HG03097 (cell line): Measurements from ENCODE around the gene SATB2.
A peak's percentile ranks its signal among the peaks of the same experiment; 100 is the strongest.

ENCODE experiments used
- ATAC-seq: cut with Tn5 transposase; IDR thresholded peaks from one replicate; pipeline ENCODE4 v1.9.1; 2021; ENCODE audit not compliant: unreplicated experiment, low FRiP score

Gene SATB2

DNA sequence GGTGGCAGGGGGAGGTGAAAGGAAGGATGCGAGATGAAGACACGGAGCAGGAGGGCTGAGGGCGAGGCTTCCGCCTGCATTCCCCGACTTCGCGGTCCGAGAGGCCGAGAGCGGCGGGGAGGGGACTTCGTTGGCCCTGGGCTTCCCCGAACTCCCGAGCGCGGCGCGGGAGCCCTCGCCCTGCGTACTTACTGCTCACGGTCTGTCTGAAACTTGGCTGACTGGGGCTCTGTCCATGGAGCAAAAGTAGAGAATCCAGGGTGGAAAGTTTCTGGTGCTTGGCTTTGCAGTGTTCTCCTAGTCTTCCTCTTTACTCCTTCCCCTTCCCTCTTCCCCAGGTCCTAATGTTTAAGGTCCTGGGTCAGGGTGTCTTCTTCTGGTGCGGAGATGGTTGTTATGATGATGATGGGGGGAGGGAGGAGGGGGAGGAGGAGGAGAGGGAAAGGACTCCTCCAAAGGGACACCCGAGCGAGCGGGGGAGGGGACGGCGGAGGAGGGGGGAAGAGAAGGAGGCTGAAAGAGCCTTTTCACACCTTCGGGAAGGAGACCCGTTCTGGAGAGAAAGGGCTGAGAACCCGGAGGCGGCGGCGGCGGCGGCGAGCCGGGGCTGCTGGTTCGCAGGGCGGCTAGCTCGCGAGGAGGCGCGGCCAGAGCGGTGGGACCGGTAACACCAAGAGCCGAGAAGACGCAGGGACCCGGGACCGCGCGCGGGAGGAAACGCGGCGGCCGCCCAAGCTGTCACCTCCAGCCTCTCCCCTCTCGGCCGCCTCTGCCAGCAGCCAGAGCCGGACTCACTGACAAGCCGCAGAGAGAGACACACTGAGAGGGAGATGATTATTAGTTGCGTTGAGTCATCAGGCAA is at the start of gene SATB2:
Gene SATB2 (minus strand): TSS at position 793 of the 862 bp plus-strand sequence. CDS start 1,902 bp downstream, outside the sequence.
- no peak for ATAC-seq

DNA sequence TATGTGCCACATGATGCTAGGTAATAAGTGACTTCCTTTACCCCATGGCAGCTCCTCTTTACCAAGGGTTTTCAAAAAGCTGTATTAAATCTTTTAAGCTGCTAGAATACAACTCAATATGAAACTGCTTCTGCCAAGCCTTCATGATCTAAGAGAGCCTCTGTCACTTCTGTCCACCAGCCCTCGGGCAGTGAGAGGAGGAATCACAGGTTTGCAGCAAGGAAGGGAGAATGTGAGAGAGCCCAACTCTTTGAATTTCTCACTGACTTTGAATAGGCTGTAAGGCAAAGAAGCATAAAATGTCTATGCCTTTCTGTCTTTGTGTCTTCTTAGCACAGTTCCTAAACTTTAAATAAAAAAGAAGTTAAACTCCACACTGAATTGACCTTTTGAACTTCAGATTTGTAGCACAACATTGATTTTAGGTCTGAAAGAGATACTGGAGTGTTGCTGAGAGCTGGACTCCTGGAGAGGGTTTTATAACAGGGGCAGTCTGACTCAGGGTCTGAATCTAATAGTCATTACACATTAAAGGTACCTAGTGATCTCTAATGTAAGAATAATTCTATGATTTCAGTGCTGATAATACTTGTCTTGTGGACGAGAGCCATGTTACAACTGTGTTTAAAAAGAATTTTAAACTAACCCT is 48.1 kb upstream of the SATB2 start:
- ATAC-seq: no peak

DNA sequence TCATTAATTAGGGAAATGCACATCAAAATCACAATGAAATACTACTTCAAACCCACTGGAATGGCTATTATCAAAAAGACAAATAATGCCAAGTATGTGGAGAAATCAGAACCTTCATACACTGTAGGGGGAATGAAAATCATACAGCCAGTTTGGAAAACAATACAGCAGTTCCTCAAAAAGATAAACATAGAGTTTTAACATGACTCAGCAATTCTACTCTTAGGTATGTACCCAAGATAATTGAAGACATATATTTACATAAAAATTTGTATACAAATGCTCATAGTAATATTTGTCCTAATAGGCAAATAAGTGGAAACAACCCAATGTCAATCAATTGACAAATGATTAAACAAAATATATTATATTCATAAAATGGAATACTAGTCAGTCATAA is 45.4 kb upstream of the SATB2 start:
- no peak for ATAC-seq

DNA sequence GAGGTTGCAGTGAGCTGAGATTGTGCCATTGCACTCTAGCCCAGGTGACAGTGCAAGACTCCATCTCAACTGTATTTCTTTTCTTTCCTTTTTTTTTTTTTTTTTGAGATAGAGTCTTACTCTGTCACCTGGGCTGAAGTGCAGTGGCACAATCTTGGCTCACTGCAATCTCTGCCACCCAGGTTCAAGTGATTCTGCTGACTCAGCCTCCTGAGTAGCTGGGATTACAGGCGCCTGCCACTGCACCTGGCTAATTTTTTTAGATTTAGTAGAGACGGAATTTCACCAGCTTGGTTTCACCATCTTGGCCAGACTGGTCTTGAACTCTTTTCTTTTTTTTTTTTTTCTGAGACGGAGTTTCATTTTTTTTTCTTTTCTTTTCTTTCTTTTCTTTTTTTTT is 41.3 kb upstream of the SATB2 start:
- no peak for ATAC-seq

DNA sequence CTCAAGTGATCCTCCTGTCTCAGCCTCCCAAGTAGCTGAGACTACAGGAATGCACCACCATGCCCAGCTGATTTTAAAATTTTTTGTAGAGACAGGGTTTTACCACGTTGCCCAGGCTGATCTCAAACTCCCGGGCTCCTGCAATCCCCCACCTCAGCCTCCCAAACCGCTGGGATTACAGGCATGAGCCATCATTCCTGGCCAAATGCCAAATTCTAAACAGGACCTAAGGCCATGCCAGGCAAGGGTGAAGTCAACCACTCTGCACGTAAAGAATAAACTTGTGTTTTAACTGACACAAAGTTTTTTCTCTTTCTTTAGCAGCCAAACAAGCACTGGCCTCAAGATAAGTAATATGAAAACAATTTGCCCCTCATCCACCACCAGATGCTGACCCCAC is 37.4 kb upstream of the SATB2 start:
- no peak for ATAC-seq

DNA sequence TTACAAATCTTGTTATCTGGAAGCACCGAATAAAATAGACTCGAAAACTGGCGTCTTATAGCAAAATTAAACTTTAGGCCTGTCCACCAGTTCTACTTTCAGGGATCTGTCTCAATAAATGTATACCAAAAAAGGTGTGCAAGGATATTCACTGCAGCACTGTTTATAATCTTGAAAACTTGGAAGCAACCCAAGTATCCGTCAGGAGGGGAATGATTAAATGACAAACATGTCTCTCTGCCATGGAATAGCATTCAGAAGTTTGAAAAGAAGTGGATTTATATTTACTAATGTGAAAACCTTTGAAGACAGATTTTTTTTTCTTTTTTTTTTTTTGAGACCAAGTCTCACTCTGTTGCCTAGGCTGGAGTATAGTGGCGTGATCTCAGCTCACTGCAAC is 32.3 kb upstream of the SATB2 start:
- no peak for ATAC-seq

DNA sequence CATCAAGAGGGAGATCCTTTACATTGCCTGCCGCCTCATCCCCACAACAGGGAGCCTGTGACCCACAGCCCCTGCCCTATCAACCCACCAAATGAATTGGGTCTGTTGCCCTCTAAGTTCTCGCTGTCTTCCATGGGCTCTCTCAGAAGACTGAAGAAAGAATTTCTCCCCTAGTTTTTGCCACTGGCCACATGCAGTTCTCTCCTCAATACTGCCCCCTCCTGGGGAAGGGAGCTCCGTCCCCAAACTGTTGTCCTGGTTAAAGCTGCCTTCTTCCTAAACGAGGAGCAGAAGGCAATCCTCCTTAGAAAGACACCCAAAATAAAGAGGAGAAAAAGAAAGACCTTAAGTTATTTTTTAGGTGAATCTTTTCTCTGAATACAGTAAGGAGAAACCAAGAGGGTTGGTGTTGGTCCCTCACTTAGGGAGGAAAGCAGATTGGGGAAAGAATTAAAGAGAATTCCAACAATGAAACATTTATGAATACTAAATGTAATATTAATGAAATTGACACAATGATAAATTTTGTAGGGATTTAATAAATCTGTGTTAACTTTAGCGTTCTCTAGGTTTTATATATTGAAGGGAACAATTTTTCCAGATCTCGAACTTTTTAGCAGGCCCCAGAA is 31.1 kb upstream of the SATB2 start:
- peak; percentile 65 for ATAC-seq

DNA sequence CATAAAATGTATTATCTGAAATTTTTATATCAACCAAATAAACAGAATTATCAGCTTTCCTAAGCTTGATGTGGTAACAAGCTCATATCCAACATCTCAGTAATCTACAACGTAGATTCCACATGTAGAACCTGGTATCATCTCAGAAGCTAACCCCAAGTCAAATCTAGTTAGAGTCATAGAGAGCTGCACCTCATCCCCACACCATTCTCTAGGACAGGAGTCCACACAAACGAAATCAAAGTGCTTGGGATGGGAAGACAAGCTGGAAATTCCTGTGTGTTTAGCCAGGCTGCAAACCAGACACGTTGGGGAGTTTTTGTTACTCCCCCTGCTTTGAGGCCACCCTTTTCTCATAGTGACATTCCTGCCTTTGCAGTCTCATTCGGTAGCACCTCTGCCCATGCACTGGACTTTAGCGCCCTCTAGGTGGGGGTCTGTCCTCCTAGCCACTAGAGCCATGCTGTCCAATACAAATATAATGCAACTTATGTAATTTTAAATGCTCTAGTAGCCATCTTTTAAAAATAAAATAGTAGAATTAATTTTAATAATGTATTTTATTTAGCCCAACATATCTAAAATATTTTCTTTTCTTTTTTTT is 28.1 kb upstream of the SATB2 start:
- no peak for ATAC-seq

DNA sequence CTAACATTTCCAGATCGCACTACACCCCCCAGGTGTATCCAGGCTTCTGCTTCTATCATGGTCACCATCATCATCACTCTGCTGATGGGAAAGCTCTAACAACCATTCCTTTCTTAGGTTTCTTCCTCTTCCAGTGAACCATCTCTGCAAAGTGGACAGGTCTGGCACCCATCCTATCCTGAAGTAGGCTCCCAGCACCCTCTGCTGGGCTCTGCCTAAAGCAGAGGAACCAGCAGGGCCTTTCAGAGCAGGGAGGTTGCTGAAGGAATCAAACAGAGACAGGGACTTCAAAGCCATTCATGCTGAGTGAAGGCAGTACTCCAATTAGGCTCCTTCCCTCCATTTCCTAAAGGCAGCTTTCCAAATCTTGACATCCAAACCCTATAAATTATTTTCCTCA is 27.2 kb upstream of the SATB2 start:
- no peak for ATAC-seq

DNA sequence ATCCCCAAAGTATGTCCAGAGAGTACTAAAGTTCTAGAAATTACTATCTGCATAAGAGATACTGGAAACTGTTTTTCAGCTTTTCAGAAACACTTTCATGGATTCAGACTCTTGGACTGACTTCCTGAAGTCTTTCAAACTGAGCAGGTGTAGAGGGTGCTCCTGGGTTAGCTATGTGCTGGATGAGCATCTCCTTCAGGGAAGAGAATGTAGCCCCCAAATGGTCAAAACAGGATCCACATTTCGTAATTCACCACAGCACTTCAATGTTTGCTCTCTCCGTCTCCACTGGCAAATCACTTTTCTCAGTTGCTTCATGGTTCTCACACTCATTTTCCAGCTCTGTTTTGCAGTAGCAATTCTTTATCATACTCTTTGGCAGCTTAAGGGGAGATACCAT is 23.2 kb upstream of the SATB2 start:
- ATAC-seq: no peak

DNA sequence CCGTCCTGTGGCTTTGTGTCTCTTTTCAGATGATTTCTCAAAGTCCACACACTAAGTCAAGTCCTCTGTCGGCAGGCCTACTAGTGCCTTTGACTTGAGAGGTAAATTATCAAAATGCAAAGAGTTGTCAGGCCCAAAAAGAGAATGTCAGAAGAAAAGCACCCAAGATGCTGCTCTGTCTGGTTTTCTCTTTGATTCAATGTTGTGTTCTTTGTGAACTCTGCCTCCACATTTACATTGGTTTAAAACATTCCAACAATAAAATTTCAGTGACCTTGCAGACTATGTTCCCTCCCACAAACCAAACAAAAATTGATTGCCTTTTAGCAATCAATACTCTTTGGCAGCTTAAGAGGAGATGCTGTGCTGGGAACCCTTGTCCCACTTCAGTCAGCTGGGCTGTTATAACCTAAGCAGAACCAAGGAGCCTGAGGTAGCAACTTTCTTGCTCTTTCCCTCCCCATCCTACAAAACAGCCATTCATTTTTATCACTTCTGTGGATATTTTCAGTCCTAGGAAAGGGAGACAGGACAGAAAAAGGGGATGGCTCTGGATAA is 19.6 kb upstream of the SATB2 start:
- no peak for ATAC-seq

DNA sequence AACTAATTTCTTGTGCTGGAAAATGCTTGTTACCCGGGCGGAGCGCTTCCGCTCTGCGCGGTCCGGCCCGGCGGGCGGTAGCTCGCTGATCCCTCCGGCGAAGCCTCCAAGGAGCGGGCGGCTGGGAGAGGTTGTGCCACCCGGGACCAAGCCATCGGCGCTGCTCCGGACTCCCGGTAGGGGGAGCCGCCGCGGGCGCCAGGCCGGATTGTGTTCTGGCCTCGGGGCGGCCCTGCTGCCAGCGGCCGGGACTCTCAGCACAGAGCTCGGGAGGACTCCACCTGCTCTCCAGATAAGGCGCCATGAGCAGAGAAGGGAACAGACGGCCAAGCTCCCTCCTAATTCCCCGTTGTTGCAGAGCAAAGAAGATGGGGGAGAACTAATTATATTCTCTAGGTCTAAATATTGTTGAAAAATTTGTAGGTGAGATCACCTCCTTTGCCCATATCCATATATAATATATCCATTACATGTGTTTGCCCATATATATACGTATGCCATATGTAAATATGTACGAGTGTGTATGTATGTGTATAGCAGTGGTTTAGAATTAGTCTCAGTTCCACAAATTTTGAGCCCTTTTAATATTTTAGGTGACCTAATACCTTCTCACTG is 13.8 kb upstream of the SATB2 start:
- peak; percentile 83 for ATAC-seq

DNA sequence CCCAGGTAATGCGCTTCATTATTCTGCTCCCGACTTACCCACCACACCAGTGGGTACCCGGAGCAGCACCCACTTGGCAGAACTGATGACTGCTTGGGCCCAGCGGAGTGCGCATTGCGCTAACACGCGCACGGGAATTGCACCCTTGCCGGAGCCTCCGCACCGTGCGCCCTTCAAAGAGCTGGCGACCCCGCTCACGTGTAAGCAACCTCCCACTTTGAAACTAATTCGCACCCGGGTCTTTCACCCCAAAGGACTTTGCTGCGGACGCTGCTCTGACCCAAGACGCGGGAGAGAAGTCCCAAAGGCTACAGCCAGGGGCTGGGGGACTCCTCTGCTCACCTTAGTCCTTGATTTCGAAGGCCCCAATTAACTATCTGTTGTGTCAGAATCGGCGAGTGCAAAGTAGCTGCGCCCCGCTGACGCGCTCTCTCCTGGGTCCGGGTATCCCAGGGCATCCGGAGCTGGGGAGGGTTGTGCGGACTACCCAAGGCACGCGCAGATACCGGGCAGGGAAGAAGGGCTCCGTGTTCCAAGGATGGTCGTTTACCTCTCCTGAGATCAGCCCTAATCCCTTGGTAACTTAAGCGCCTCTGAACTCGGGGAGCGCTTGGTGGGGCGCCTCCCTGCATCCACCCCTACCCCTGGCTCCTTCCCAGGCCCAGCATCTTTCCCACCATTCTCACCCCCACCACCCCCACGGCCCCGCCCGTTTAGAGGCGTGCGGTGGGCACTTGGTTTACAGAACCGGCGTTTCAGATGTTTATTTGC is 13.1 kb upstream of the SATB2 start:
- no peak for ATAC-seq

DNA sequence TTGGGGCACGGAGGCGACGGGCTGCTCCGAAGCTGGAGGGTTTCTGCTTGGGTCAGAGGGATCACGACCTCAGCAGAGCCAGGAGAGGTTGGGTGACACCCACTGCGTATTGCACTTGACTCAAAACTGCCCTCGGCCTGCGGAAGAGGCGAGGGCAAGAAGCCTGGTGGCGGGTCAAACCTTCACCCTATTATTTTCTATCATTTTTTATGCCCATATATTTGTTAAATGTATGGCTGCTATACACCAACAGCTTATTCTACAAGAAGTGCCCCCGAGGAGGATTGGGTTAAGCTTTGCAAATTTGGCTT is 12.6 kb upstream of the SATB2 start:
- no peak for ATAC-seq

DNA sequence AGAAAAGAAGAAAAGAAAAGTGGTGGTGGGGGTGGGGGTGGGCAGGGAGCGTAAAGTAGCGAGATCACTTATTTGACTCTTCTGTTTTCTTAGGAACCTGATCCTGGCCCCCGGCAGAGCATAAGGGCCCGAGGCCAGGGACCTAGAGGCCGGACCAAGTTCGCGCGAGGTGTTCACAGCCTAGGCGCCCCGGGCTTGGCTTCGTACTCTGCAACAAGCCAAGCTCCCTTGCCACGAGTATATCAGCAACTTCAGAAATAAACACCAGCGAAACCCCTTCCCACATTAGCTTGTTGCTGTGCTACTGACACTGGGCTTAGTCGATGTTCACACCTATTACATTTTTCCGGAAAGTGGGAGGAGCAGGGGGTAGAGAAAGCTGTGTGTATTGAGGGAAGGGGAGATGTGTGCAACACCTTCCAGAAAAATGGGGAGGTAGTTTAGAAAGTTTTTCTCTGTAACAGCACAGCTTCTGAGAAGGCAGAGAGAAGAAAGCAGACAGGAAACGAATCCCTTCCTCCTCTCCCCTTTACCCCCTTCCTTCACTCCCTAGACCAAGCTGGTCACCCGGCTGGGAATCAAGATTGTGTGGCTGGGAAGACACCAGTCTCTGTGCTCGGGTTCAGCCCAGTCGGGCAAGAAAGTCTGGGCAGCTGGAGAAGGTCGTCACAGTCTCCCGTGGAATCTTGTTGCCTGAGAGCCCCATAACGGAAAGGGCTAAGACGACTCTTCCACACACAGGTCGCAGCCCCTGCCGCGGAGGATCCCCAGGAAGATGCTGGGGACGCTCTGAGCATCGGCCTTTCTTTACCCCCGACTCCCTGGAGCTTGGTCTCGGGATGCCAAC is 12.0 kb upstream of the SATB2 start:
- no peak for ATAC-seq

DNA sequence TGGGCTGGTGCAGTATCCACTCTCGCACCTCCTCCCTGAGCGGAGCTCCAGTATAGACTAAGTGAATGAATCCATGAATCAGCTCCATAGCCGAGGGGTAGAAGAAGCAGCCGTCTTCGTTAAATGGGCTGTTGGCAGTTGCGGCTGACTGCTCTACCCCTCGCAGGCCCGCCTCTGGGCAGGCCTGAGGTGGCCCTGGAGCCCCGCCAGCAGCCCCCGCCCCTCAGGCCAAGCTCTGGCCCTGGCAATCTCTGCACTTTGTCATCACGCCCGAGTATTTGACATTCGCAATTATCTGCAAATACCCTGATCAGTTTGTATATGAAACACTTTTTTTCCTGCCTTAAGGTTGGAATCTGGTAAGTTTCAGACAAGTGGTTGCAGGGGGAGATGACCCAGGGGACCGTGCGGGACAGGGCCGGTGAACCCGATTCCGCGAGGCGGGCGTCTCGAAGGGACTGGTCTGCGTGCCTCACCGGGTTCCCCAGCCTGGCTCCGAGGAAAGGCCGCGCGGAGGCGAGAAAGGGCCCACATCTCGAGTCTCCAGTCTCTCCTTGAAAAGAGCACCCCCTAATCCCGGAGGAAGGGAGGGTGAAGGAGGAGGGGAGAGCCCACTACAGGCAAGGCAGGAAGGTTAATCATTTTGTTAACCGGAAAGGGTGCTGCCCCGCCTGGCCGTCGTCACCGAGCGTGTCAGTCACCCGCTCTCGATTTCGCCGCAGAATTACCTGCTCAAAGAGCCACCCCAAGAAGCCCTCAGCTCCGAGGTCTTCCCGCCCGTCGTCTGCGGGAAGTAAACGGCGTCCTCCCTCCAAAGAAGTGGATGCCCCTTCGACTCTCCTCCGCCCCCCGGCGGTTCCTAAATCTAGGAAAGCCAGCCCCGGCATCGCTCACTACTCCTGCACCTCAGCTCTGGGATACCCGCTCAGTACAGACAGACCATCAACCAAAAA is 11.1 kb upstream of the SATB2 start:
- no peak for ATAC-seq

DNA sequence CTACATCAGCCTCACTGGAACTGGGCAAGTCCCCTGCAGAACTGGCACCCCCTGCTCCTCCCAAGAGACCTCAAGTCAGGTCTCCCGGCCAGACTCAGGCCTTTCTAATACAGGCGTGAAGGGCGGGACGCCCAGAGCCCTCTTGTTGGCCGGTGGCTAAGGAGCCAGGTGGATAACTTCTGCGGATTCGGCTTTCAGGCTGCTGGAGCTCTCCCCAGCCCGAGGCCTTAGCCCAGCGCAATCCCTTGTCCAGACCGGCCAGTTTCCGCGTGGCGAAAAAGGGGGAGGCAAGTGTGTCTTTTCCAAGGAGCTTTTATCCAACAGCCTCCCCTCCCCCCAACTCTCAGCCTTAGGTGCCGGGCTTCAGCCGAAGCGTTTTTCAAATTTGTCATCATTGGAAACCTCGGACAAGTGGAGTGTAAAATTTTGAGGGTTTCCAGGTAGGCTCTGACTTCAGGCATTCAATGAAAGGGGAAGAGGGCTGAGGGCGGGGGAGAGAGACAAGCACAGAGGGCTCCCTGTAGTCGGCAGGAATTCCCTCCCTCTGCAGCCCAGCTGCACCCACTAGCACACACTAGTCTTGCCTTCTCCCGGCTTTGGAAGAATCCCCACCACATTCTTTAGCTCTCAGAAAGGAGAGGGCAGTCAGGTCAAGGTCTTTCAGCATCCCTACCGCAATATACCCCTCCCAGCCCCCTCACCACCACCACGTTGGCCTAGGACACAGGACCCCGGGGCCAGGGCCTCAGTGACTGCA is 9.5 kb upstream of the SATB2 start:
- ATAC-seq: no peak
